Right lobe of liver (tissue), 6 donors: ENCODE data around the gene KLHL21. TPM values are rescaled to one million over a fixed set of nuclear protein-coding genes. Genes with fewer than 3 reads are reported as not detected.
A peak's percentile ranks its signal among the peaks of the same experiment; 100 is the strongest.

ENCODE experiments used
- ATAC-seq, 4 donors: fragments of 200-7000 bp; cut with Tn5 transposase; one replicate each; pipeline ENCODE4 v1.9.1; 2020; ENCODE audit warnings: mild to moderate bottlenecking in 4 of 4, moderate library complexity in 4 of 4
- DNase-seq, 3 donors: peaks; one replicate each; pipeline ENCODE4 v3.0.0-alpha.2; 2020
- H3K27ac ChIP-seq, 3 donors: fragments of 200-600 bp; one replicate each; pipeline ENCODE4 v1.8.0; 2022
- H3K27me3 ChIP-seq, 2 donors: fragments of 200-600 bp; one replicate each; pipeline ENCODE4 v1.8.0; 2022
- H3K36me3 ChIP-seq, 4 donors: fragments of 200-600 bp; sonication (generic) in 1 of 4; one replicate each; pipeline versions ENCODE4 v1.5.1 to v1.8.0; 2017 to 2022; ENCODE audit warnings: control low read depth in 1 of 4
- H3K4me1 ChIP-seq, 4 donors: fragments of 200-600 bp; sonication (generic) in 1 of 4; one replicate each; pipeline versions ENCODE4 v1.5.1 to v1.8.0; 2017 to 2022; ENCODE audit warnings: control low read depth in 1 of 4
- H3K4me3 ChIP-seq, 3 donors: fragments of 200-600 bp; one replicate each; pipeline ENCODE4 v1.8.0; 2022
- H3K9me3 ChIP-seq, 4 donors: fragments of 200-600 bp; sonication (generic) in 1 of 4; one replicate each; pipeline versions ENCODE4 v1.5.1 to v1.8.0; 2017 to 2022; ENCODE audit warnings: control low read depth in 1 of 4
- CTCF ChIP-seq, 4 donors: fragments of 200-600 bp in 3 of 4; fragments of 450-650 bp in 1 of 4; IDR thresholded peaks; one replicate each; pipeline versions ENCODE4 v1.5.1 to v1.8.0; 2016 to 2022; ENCODE audit warnings: antibody characterized with exemption in 4 of 4, mild to moderate bottlenecking in 2 of 4
- POLR2A ChIP-seq: fragments of 450-650 bp; IDR thresholded peaks from one replicate; pipeline ENCODE4 v1.6.1; 2017; ENCODE audit warnings: antibody characterized with exemption, mild to moderate bottlenecking
- WGBS: methylation state at CpG from one replicate; pipeline ENCODE4 v1.1.6; 2018; ENCODE audit warnings: low coverage, low lambda C conversion rate; ENCODE audit not compliant: insufficient coverage; ENCODE audit errors: missing lambda C conversion rate; 5-methylcytosine and 5-hydroxymethylcytosine counted together
- intact Hi-C, 2 donors: fragments of 100-400 bp; cut with DNase I; formaldehyde crosslinking; loops; one replicate each; pipeline versions ENCODE4 v1.11.2 to v1.14.1; 2022
- total RNA-seq, 6 experiments: library from RNA; depleted of rRNA in 2 of 6; stranded (reverse); fragments of >200 nt in 2 of 6; fragmentation: NEBNext Ultra II Directional in 3 of 6; extraction: Animal tissue kit (Norgen Biotek cat#: 25700) in 3 of 6; gene quantifications; one replicate each; pipeline versions ENCODE4 v1.1.0 to v1.2.4, GENCODE V29; 2016 to 2023
- donor health status: DM: no; HTN: yes; CAD: no.
- donor health status: DM: no; HTN: no; CAD: no.
- donor health status: DM: no; HTN: no; CAD: no.
- donor health status: DM: no; HTN: yes; CAD: no.
- donor health status: DM: no; HTN: yes; CAD: no.

KLHL21 gene
- total RNA-seq, 6 experiments from 2014 or later: 12.1 to 24.6 (median 20.0) TPM

- DNase-seq: no peak
- peaks cover 0 to 27% (median 4%) of the 10 kb centered on the region in 4 donors for H3K4me1 ChIP-seq
- H3K27ac ChIP-seq: no peak overlapping the region
- 93% methylated on average over 6 of the region's 15 CpGs for WGBS
- peaks cover 0 to 97% (median 50%) of the 10 kb centered on the region in 4 donors for H3K36me3 ChIP-seq
- no peaks in the 10 kb centered on the region for H3K27me3 ChIP-seq
- TF ChIP-seq CTCF (IDR thresholded peaks at IDR 0.05) (no peak), POLR2A (no peak)
- intact Hi-C loops: no loop called here
- ATAC-seq: no peak
- H3K9me3 ChIP-seq: no peaks in the 10 kb centered on the region
- H3K4me3 ChIP-seq: no peak overlapping the region
Measured at GRCh38 chr1:6593810-6594209, 8.9 kb downstream of the KLHL21 start.

- Histone ChIP-seq H3K9me3 (no peaks in the 10 kb centered on the region), H3K4me3 (no peak overlapping the region), H3K36me3 (peaks cover 0 to 95% (median 48%) of the 10 kb centered on the region in 4 donors), H3K27ac (no peak overlapping the region), H3K27me3 (no peaks in the 10 kb centered on the region), H3K4me1 (peaks cover 0 to 19% (median 4%) of the 10 kb centered on the region in 4 donors)
- WGBS: no CpG with 5 or more reads among the region's 38 CpGs
- TF ChIP-seq POLR2A: no peak
- no peak for TF ChIP-seq CTCF (IDR thresholded peaks at IDR 0.05)
- ATAC-seq (no peak), DNase-seq (no peak)
- intact Hi-C loops: no loop called here
Measured at GRCh38 chr1:6592865-6593593, 9.6 kb downstream of the KLHL21 start.

- WGBS: 40% methylated on average over 1 of the region's 5 CpGs
- Histone ChIP-seq H3K36me3 (peaks cover 0 to 89% (median 45%) of the 10 kb centered on the region in 4 donors), H3K4me3 (no peak overlapping the region), H3K9me3 (no peaks in the 10 kb centered on the region), H3K4me1 (peaks cover 0 to 13% (median 1%) of the 10 kb centered on the region in 4 donors), H3K27me3 (no peaks in the 10 kb centered on the region), H3K27ac (no peak overlapping the region)
- no peak for TF ChIP-seq POLR2A
- TF ChIP-seq CTCF (IDR thresholded peaks at IDR 0.05): no peak
- ATAC-seq (no peak), DNase-seq (no peak)
- intact Hi-C loops: no loop called here
Measured at GRCh38 chr1:6592441-6592840, 10.2 kb downstream of the KLHL21 start.

- H3K36me3 ChIP-seq: peaks cover 0 to 81% (median 41%) of the 10 kb centered on the region in 4 donors
- peak in 1 of 4 donors; percentile 1 for ATAC-seq
- no peak overlapping the region for H3K4me3 ChIP-seq
- peaks cover 0 to 5% (median 0%) of the 10 kb centered on the region in 4 donors for H3K4me1 ChIP-seq
- intact Hi-C loops: no loop called here
- DNase-seq: no peak
- H3K27ac ChIP-seq: no peak overlapping the region
- TF ChIP-seq POLR2A: no peak
- TF ChIP-seq CTCF (IDR thresholded peaks at IDR 0.05): no peak
- no peaks in the 10 kb centered on the region for H3K27me3 ChIP-seq
- H3K9me3 ChIP-seq: no peaks in the 10 kb centered on the region
- WGBS: 80% methylated on average over 1 of the region's 6 CpGs
Measured at GRCh38 chr1:6591644-6592043, 11.0 kb downstream of the KLHL21 start.
